Nephron progenitor cell (in vitro differentiated cells): ENCODE results near the gene CERK.
A peak's percentile ranks its signal among the peaks of the same experiment; 100 is the strongest.

ENCODE experiments used
- DNase-seq: peaks from one replicate; pipeline ENCODE4 v3.0.0; 2021
- H3K27ac Mint-ChIP-seq: 2 replicates; pipeline ENCODE4 v1.8.0; 2021; ENCODE audit warnings: mild to moderate bottlenecking, moderate library complexity, mixed read lengths
- H3K27me3 Mint-ChIP-seq: 2 replicates; pipeline ENCODE4 v1.8.0; 2021; ENCODE audit warnings: mild to moderate bottlenecking, low read depth, mixed read lengths; ENCODE audit not compliant: poor library complexity
- H3K36me3 Mint-ChIP-seq: 2 replicates; pipeline ENCODE4 v1.8.0; 2021; ENCODE audit warnings: low read depth, mixed read lengths
- H3K4me1 Mint-ChIP-seq: 2 replicates; pipeline ENCODE4 v1.8.0; 2021; ENCODE audit warnings: mixed read lengths
- H3K4me3 Mint-ChIP-seq: 2 replicates; pipeline ENCODE4 v1.8.0; 2021; ENCODE audit warnings: mild to moderate bottlenecking, moderate library complexity, mixed read lengths
- H3K9me3 Mint-ChIP-seq: 2 replicates; pipeline ENCODE4 v1.8.0; 2021; ENCODE audit warnings: mild to moderate bottlenecking, moderate library complexity, mixed read lengths
- CTCF ChIP-seq: fragments of 200-600 bp; sonication (generic); IDR thresholded peaks from 2 replicates; pipeline ENCODE4 v1.5.0; 2021; ENCODE audit warnings: antibody characterized with exemption

Gene CERK

GRCh38 chr22:46779023-46779422 lies 41.0 kb upstream of the CERK start:
- H3K4me3 Mint-ChIP-seq = no peak overlapping the region
- no peak for TF ChIP-seq CTCF
- H3K27ac Mint-ChIP-seq = no peak overlapping the region
- no peaks in the 10 kb centered on the region for H3K36me3 Mint-ChIP-seq
- DNase-seq = no peak
- H3K9me3 Mint-ChIP-seq = no peaks in the 10 kb centered on the region
- H3K27me3 Mint-ChIP-seq = peaks cover 5% of the 10 kb centered on the region
- H3K4me1 Mint-ChIP-seq = peaks cover 40% of the 10 kb centered on the region

DNA sequence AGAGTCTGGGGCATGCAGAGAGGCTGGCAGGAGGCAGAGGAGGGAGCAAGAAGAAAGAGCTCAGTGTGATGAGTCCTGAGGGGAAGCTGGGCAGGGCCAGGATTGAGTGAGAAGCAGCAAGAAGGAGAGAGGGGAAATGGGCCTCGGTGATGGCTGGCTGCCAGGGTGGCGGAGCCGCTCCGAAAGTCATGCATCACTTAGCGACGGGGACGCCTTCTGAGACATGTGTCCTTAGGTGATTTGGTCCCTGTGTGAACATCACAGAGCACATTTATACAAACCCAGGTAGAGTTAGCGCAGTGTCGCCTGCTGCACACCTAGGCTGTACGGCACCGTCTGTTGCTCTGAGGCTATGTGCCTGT lies 39.5 kb upstream of the CERK start:
- no peak for TF ChIP-seq CTCF
- Mint-ChIP-seq H3K4me1 (peaks cover 52% of the 10 kb centered on the region), H3K27me3 (peaks cover 5% of the 10 kb centered on the region), H3K36me3 (no peaks in the 10 kb centered on the region), H3K4me3 (no peak overlapping the region), H3K9me3 (no peaks in the 10 kb centered on the region), H3K27ac (peak overlapping the region; percentile 82)
- no peak for DNase-seq

- no peak for TF ChIP-seq CTCF
- Mint-ChIP-seq H3K4me1 (peaks cover 52% of the 10 kb centered on the region), H3K36me3 (no peaks in the 10 kb centered on the region), H3K27ac (peak overlapping the region; percentile 82), H3K4me3 (no peak overlapping the region), H3K27me3 (peaks cover 5% of the 10 kb centered on the region), H3K9me3 (no peaks in the 10 kb centered on the region)
- no peak for DNase-seq
These were observed 39.0 kb upstream of the CERK start for GRCh38 chr22:46776876-46777608.

DNA sequence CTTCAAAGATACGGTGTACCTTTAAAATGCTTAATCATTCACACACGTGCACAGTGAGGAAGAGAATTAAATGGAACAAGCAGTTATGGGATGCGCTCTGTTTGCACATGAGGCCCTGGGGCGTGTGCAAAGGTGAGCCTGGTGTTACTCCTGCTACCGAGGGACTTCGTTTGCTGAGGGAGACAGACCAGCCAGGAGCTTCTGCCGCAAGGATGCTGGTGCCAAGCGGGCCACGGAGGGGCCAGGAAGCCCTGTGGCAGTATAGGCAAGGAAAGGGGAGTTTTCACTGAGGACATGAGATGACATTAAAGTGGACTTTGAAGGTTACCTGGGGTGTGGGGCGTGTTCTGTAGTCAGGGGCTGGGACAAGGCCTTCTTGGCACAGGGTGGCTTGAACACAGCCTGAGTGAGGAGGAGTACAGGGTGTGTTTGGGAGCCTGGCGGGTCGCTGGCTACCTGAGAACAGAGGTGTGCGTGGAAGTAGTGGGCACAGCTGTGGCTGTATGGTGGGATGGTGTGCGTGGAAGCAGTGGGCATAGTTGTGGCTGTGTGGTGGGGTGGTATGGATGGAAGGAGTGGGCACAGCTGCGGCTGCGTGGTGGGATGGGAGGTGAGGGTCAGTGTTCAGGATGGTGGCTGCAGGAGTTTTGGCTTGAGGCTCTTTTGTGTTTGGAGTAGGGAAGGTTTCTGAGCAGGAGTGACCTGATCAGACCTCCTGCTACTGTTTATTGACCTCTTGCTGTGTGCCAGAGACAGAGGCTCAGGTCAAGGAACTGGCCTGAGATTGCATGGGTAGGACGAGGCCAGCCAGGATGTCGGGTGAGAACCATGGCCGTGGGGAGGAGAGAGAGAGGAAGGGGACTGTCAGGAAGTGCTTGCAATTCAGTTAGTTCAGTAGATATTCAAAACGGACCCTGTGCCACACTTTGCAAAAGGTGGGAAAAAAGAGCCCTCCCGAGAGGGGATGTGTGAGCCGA lies 38.1 kb upstream of the CERK start:
- no peaks in the 10 kb centered on the region for H3K36me3 Mint-ChIP-seq
- DNase-seq = no peak
- H3K27ac Mint-ChIP-seq = peak overlapping the region; percentile 93
- no peak overlapping the region for H3K4me3 Mint-ChIP-seq
- H3K9me3 Mint-ChIP-seq = no peaks in the 10 kb centered on the region
- TF ChIP-seq CTCF = no peak
- H3K4me1 Mint-ChIP-seq = peaks cover 52% of the 10 kb centered on the region
- peaks cover 5% of the 10 kb centered on the region for H3K27me3 Mint-ChIP-seq

- Mint-ChIP-seq H3K27me3 (peaks cover 5% of the 10 kb centered on the region), H3K4me1 (peaks cover 52% of the 10 kb centered on the region), H3K36me3 (no peaks in the 10 kb centered on the region), H3K9me3 (no peaks in the 10 kb centered on the region), H3K27ac (peak overlapping the region; percentile 89), H3K4me3 (no peak overlapping the region)
- no peak for TF ChIP-seq CTCF
- DNase-seq = no peak
These were observed 37.2 kb upstream of the CERK start for GRCh38 chr22:46774980-46775849.
